ENCODE results near the gene PAK2.

- TF ChIP-seq, protein P1, sequence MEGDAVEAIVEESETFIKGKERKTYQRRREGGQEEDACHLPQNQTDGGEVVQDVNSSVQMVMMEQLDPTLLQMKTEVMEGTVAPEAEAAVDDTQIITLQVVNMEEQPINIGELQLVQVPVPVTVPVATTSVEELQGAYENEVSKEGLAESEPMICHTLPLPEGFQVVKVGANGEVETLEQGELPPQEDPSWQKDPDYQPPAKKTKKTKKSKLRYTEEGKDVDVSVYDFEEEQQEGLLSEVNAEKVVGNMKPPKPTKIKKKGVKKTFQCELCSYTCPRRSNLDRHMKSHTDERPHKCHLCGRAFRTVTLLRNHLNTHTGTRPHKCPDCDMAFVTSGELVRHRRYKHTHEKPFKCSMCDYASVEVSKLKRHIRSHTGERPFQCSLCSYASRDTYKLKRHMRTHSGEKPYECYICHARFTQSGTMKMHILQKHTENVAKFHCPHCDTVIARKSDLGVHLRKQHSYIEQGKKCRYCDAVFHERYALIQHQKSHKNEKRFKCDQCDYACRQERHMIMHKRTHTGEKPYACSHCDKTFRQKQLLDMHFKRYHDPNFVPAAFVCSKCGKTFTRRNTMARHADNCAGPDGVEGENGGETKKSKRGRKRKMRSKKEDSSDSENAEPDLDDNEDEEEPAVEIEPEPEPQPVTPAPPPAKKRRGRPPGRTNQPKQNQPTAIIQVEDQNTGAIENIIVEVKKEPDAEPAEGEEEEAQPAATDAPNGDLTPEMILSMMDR (IDR thresholded peaks at IDR 0.05), result peak in 3 of 5 experiments; percentile 28 to 83 (median 59)
- peak; percentile 59 to 86 for TF ChIP-seq POLR2A (IDR thresholded peaks at IDR 0.05)
- TF ChIP-seq EP300 (IDR thresholded peaks at IDR 0.05), result peak; percentile 27 to 63
These were observed 27.7 kb upstream of the PAK2 start, which contains the start of the genes CEP19 and PIGX for GRCh38 chr3:196711838-196712513.

All from tibial nerve (tissue), 4 donors.